Central memory CD8-positive, alpha-beta T cell (primary cell): Measurements from ENCODE around the gene TRAPPC3.

Experiments used
- ATAC-seq: fragments of 150-1000 bp; cut with Tn5 transposase; replicated peaks from 2 replicates; pipeline ENCODE4 v1.10.0; 2022; ENCODE audit warnings: mild to moderate bottlenecking, moderate FRiP score, moderate number of reproducible peaks; ENCODE audit not compliant: poor library complexity, severe bottlenecking; ENCODE audit errors: extremely low read depth
- DNase-seq, 2 donors: peaks; one replicate each; pipeline ENCODE4 v3.0.0; 2021; ENCODE audit warnings: low spot score in 2 of 2
- H3K27ac Mint-ChIP-seq: one replicate; pipeline ENCODE4 v1.8.0; 2022; ENCODE audit warnings: low read depth, mild to moderate bottlenecking, moderate library complexity, mixed read lengths
- H3K27me3 Mint-ChIP-seq: one replicate; pipeline ENCODE4 v1.8.0; 2022; ENCODE audit warnings: mixed read lengths
- H3K36me3 Mint-ChIP-seq: one replicate; pipeline ENCODE4 v1.8.0; 2022; ENCODE audit warnings: mild to moderate bottlenecking, moderate library complexity, mixed read lengths; ENCODE audit not compliant: insufficient read depth
- H3K4me1 Mint-ChIP-seq: one replicate; pipeline ENCODE4 v1.8.0; 2022; ENCODE audit warnings: mixed read lengths
- H3K4me3 Mint-ChIP-seq: one replicate; pipeline ENCODE4 v1.8.0; 2022; ENCODE audit warnings: mild to moderate bottlenecking, moderate library complexity, mixed read lengths
- H3K9me3 Mint-ChIP-seq: one replicate; pipeline ENCODE4 v1.8.0; 2022; ENCODE audit warnings: mixed read lengths

The TRAPPC3 gene

DNA sequence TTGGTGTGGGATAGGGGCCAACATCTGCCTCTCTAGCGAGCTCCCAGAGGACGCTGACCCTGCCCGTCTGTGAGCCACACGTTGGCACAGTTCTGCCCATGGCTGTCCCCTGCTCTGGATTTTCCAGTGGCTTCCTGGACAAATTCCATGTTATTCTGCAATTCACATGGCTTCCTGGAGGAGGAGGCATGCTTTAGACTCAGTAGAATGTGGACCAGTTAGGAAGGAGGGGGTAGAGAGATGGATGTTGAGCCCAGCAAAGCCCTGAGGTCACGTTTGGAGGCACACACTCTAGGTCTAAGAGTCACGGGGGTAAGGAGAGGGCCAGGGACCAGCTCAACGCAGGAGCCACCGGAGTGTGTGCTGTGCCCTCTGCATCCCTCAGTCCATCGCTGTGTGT lies 36.5 kb downstream of the TRAPPC3 start:
- H3K4me3 Mint-ChIP-seq: no peak overlapping the region

DNA sequence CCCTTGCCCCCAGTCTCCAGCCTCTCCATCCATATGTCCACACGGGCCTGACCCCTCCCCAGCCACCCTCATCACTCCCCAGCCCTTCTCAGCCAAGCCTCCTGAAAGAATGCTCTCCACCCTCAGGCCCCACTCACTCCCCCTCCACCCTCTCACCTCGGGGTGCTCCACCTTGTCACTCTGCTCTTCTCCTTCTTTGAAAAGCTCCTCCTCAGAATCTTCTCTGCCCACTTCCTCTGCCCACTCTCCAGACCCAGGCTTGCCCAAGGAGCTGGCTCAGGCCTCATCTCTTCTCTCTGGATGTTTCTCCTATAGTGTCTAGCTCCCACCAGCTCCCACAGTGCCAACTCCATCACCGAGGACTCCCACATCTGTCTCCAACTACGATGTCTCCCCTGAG lies 38.1 kb downstream of the TRAPPC3 start:
- Mint-ChIP-seq H3K27ac (no peak overlapping the region), H3K27me3 (no peaks in the 10 kb centered on the region), H3K4me3 (no peak overlapping the region), H3K4me1 (peaks cover 6% of the 10 kb centered on the region), H3K36me3 (peaks cover 2% of the 10 kb centered on the region), H3K9me3 (no peaks in the 10 kb centered on the region)
- ATAC-seq (no peak), DNase-seq (no peak)

More for the DNA sequence above, 36.5 kb downstream of the TRAPPC3 start:
- Mint-ChIP-seq H3K4me1 (peaks cover 6% of the 10 kb centered on the region), H3K36me3 (peaks cover 2% of the 10 kb centered on the region), H3K27me3 (no peaks in the 10 kb centered on the region), H3K27ac (no peak overlapping the region), H3K9me3 (no peaks in the 10 kb centered on the region)
- no peak for ATAC-seq
- no peak for DNase-seq

GRCh38 chr1:36109041-36109679 lies 40.1 kb downstream of the TRAPPC3 start:
- Mint-ChIP-seq H3K36me3 (peaks cover 2% of the 10 kb centered on the region), H3K9me3 (no peaks in the 10 kb centered on the region), H3K4me3 (no peak overlapping the region), H3K27ac (peak overlapping the region; percentile 54), H3K27me3 (no peaks in the 10 kb centered on the region), H3K4me1 (peaks cover 6% of the 10 kb centered on the region)
- peak; percentile 97 for ATAC-seq
- no peak for DNase-seq

GRCh38 chr1:36108314-36108713 lies 41.0 kb downstream of the TRAPPC3 start:
- Mint-ChIP-seq H3K36me3 (no peaks in the 10 kb centered on the region), H3K27ac (no peak overlapping the region)
- no peak for DNase-seq

GRCh38 chr1:36107394-36107793 lies 41.9 kb downstream of the TRAPPC3 start:
- Mint-ChIP-seq H3K4me1 (peaks cover 6% of the 10 kb centered on the region), H3K27me3 (no peaks in the 10 kb centered on the region), H3K4me3 (no peak overlapping the region), H3K9me3 (no peaks in the 10 kb centered on the region), H3K27ac (peak overlapping the region; percentile 35), H3K36me3 (no peaks in the 10 kb centered on the region)
- no peak for DNase-seq
- ATAC-seq: no peak

More at GRCh38 chr1:36108314-36108713, 41.0 kb downstream of the TRAPPC3 start:
- Mint-ChIP-seq H3K9me3 (no peaks in the 10 kb centered on the region), H3K4me1 (peaks cover 6% of the 10 kb centered on the region), H3K4me3 (no peak overlapping the region), H3K27me3 (no peaks in the 10 kb centered on the region)
- no peak for ATAC-seq

DNA sequence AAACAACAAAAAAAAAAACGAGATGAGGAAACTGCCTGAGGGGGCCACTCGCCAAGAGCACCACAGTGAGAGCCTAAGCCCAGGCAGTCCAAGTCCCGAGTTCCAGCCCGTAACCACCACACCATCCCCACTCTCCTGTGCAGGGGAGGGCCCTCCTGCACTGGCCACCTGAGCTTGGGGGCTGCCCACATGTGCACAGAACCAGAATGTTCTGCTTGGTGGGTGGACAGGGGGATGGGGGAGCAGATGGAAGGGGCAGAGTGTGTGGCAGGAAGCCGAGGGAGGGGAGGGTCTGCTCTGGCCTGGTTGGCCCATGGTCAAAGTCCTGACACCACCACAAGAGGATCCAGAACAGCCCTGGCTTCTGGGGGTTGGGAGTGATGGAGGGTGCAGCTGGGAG lies 43.0 kb downstream of the TRAPPC3 start:
- H3K4me3 Mint-ChIP-seq: no peak overlapping the region
- no peaks in the 10 kb centered on the region for H3K36me3 Mint-ChIP-seq
- no peaks in the 10 kb centered on the region for H3K9me3 Mint-ChIP-seq
- peaks cover 6% of the 10 kb centered on the region for H3K4me1 Mint-ChIP-seq
- no peaks in the 10 kb centered on the region for H3K27me3 Mint-ChIP-seq
- H3K27ac Mint-ChIP-seq: no peak overlapping the region
- DNase-seq (no peak), ATAC-seq (no peak)

DNA sequence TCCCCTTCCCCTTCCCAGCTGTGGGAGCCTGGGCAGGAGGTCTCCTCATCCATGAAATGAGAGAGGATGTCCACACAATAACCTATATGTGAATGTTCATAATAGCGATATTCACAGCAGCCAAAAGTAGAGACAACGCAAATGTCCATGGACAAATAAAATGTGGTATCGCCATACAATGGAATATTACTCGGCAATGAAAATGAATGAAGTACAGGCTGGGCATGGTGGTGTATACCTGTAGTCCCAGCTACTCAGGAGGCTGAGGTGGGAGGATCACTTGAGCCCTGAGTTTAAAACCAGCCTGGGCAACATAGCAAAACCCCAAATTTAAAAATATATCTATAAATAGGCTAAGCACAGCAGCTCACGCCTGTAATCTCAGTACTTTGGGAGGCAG lies 47.7 kb downstream of the TRAPPC3 start:
- Mint-ChIP-seq H3K36me3 (peaks cover 3% of the 10 kb centered on the region), H3K4me1 (no peaks in the 10 kb centered on the region), H3K27me3 (no peaks in the 10 kb centered on the region), H3K27ac (no peak overlapping the region), H3K4me3 (no peak overlapping the region), H3K9me3 (no peaks in the 10 kb centered on the region)
- no peak for ATAC-seq
- no peak for DNase-seq

DNA sequence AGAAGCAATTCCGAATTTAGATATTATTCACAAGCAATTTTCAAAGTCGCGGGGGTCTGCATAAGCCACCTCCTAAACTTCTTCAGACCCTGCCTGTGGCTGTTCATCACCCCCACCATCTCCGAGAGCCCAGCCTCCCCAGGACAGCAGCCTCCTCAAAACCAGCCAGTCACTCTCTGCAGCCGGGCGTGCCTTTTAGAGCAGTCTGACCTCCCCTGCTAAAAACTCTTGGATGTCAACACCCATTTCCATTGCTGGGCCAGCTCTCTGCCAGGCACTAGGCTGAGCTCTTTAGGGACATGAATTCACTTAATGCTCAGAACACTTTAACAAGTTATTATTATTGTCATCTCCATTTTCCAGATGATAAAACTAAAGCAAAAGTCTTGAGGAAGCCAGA lies 48.9 kb downstream of the TRAPPC3 start:
- H3K27ac Mint-ChIP-seq: no peak overlapping the region

DNA sequence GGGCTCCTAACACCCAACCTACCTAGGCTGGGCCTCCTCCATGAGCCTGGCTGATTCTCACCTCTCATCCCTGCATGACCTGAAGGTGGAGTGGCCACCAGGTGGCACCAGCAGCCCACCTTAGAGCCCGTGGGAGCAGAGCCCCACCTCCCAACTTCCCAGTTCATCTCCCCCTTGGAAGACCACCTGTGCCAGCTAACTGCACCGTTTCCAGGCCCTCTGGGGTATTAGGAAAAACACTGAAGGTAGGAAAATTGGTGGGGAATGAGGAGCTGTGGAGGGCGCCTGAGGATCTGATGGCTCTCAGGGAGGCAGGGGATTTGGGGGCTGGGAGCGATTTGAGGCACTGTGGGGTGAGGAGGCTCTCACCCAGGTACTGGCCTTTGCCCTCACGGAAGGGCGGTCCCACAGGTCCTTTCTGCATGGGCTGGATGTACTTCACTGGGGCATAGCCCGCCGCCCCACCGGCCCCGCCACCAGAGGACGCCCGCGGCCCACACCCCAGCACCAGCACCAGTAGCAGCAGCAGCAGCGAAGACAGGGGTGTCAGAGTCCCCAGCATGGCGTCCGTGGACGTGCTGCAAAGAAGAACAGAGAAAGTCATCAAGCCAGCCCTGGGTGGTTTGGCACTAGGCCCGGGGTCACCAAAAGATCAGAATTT lies 49.5 kb downstream of the TRAPPC3 start:
- H3K4me1 Mint-ChIP-seq: no peaks in the 10 kb centered on the region
- no peaks in the 10 kb centered on the region for H3K27me3 Mint-ChIP-seq
- no peak overlapping the region for H3K27ac Mint-ChIP-seq
- H3K4me3 Mint-ChIP-seq: no peak overlapping the region
- ATAC-seq (peak; percentile 74), DNase-seq (peak; percentile 58 to 63)
- no peaks in the 10 kb centered on the region for H3K9me3 Mint-ChIP-seq
- peaks cover 12% of the 10 kb centered on the region for H3K36me3 Mint-ChIP-seq

More for the DNA sequence above, 48.9 kb downstream of the TRAPPC3 start:
- H3K27me3 Mint-ChIP-seq: no peaks in the 10 kb centered on the region
- H3K4me1 Mint-ChIP-seq: no peaks in the 10 kb centered on the region
- no peaks in the 10 kb centered on the region for H3K9me3 Mint-ChIP-seq
- peaks cover 12% of the 10 kb centered on the region for H3K36me3 Mint-ChIP-seq
- DNase-seq (no peak), ATAC-seq (no peak)
- no peak overlapping the region for H3K4me3 Mint-ChIP-seq

DNA sequence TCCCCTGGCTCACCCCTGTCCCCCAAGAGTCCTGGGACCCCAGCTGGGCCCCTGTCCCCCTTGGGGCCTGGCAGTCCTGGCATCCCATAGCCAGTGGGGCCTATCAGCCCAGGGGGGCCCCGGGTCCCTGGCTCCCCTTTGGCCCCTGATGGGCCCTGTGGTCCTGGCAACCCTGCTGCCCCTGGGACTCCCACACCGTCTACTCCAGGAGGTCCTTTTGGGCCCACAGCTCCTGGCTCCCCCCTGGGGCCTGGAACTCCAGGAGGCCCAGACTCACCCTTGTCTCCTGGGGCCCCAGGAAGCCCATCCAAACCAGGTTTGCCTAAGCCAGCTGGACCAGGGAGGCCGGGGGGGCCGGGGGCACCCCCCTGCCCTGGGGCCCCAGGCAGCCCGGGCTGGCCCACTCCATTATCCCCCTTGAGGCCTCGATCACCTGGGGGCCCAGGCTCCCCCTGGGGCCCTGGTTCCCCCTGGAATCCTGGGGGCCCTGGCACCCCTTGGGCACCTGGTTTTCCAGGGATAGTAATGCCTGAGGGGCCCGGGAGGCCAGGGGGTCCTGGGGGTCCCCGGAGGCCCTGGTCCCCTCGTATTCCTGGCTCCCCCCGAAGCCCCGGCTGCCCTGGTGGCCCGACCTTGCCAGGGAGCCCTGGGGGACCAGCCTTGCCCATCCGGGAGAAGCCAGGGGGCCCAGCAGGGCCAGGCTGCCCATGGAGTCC lies 50.5 kb downstream of the TRAPPC3 start:
- DNase-seq: no peak
- no peaks in the 10 kb centered on the region for H3K4me1 Mint-ChIP-seq
- no peak for ATAC-seq

GRCh38 chr1:36097693-36098585 lies 51.3 kb downstream of the TRAPPC3 start:
- Mint-ChIP-seq H3K36me3 (peaks cover 16% of the 10 kb centered on the region), H3K27me3 (no peaks in the 10 kb centered on the region), H3K4me1 (peaks cover 5% of the 10 kb centered on the region), H3K27ac (no peak overlapping the region), H3K9me3 (no peaks in the 10 kb centered on the region), H3K4me3 (no peak overlapping the region)
- ATAC-seq: no peak
- no peak for DNase-seq

More for the DNA sequence above, 50.5 kb downstream of the TRAPPC3 start:
- Mint-ChIP-seq H3K36me3 (peaks cover 16% of the 10 kb centered on the region), H3K4me3 (no peak overlapping the region), H3K27ac (no peak overlapping the region), H3K9me3 (no peaks in the 10 kb centered on the region), H3K27me3 (no peaks in the 10 kb centered on the region)
